Measurements from ENCODE around the gene NUP50.

GRCh38 chr22:45206233-45206632, 42.5 kb downstream of the NUP50 start:
- TF ChIP-seq, protein P1, sequence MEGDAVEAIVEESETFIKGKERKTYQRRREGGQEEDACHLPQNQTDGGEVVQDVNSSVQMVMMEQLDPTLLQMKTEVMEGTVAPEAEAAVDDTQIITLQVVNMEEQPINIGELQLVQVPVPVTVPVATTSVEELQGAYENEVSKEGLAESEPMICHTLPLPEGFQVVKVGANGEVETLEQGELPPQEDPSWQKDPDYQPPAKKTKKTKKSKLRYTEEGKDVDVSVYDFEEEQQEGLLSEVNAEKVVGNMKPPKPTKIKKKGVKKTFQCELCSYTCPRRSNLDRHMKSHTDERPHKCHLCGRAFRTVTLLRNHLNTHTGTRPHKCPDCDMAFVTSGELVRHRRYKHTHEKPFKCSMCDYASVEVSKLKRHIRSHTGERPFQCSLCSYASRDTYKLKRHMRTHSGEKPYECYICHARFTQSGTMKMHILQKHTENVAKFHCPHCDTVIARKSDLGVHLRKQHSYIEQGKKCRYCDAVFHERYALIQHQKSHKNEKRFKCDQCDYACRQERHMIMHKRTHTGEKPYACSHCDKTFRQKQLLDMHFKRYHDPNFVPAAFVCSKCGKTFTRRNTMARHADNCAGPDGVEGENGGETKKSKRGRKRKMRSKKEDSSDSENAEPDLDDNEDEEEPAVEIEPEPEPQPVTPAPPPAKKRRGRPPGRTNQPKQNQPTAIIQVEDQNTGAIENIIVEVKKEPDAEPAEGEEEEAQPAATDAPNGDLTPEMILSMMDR (optimal IDR thresholded peaks at IDR 0.05 in 1 of 3, IDR thresholded peaks at IDR 0.05 in 1 of 3, conservative IDR thresholded peaks at IDR 0.05 in 1 of 3; ENCODE audit: extremely low read depth in 1 of 3, insufficient read depth in 2 of 3, low read length in 3 of 3), result no peak
- TF ChIP-seq EZH2 (IDR thresholded peaks at IDR 0.05; ENCODE audit: low read length), result no peak
